GM12891 (cell line): ENCODE results near the gene MYLK.
"Not testable (repeated sequence)": the region's sequence is repeated elsewhere in the genome, so short reads cannot be mapped to it uniquely, and the experiment has no call there.

Experiments used
- DNase-seq: peaks from one replicate; pipeline ENCODE4 v3.0.0; 2011; ENCODE audit warnings: low spot score; ENCODE audit not compliant: insufficient read length
- FAIRE-seq: peaks from 2 replicates; lab custom pipeline; 2011; peaks lifted over from hg19 to GRCh38; lab: Jason Lieb, UNC
- PAX5 ChIP-seq: IDR thresholded peaks from 2 replicates; pipeline ENCODE4 v1.6.1; 2011; ENCODE audit warnings: low read length, moderate library complexity, mild to moderate bottlenecking; ENCODE audit not compliant: insufficient read depth, severe bottlenecking
- POLR2A ChIP-seq: IDR thresholded peaks from 2 replicates; pipeline ENCODE4 v1.6.1; 2011; ENCODE audit warnings: low read depth, low read length, control low read depth
- POLR2AphosphoS5 ChIP-seq: IDR thresholded peaks from 2 replicates; pipeline ENCODE4 v1.6.1; 2011; ENCODE audit warnings: low read depth, low read length, control low read depth
- POU2F2 ChIP-seq: IDR thresholded peaks from 2 replicates; pipeline ENCODE4 v1.6.1; 2011; ENCODE audit warnings: low read depth, mild to moderate bottlenecking, control low read depth, low read length, moderate library complexity
- SPI1 ChIP-seq: IDR thresholded peaks from 2 replicates; pipeline ENCODE4 v1.6.1; 2011; ENCODE audit warnings: low read depth, low read length, control low read depth
- TAF1 ChIP-seq: IDR thresholded peaks from 2 replicates; pipeline ENCODE4 v1.6.1; 2011; ENCODE audit warnings: low read depth, low read length, control low read depth

Gene MYLK

DNA sequence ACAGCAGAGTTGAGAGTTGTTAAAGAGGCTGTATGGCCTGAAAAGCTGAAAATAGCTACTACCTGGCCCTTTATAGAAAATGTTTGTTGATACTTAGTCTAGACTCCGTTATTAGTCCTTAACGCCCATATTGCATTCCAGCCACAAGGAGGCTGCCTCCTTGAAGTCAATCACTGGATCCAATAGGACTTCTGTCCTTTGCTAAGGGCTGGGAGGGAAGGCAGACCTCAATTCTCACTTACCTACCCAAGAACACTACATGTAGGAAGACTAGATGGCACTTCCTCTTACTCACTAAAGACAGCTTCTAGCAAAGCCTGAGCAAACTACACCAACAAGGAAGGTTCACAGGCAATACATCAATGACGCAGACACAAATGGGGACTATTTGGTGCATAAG is 159.8 kb downstream of the MYLK start:
- 0 out of 2 replicates have a peak, but pooled peaks have one; percentile 12 for TF ChIP-seq SPI1
- TF ChIP-seq PAX5, result no peak
- no peak for DNase-seq
- no peak for FAIRE-seq

DNA sequence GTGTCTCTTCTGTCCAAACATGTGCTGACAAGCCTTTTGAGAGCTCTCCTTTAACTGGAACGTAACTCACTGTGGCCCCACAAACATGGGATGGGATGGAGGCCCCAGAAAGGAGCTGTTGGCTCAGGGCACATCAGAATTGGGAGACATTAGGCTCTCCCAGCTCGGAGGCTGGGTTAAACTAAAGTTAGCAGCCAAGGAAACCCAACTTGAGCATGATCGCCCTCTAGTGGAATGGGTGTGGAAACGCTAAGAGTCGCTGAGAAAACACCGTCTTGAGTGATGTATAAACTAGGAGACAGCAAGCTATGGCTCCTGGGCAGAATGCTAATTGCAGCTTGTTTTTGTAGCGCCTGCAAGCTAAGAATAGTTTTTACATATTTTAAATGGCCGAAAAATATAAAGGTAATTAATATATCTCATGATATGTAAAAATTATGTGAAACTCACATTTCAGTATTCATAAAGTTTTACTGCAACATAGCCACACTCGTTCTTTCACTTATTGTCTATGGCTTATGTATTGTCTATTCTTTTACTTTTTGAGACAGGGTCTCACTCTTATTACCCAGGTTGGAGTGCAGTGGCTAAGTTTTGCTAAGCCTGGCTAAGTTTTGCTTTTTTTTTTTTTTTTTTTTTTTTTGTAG is 160.5 kb downstream of the MYLK start:
- peak; percentile 92 for FAIRE-seq
- peak; percentile 51 for DNase-seq
- TF ChIP-seq TAF1 (no peak), POU2F2 (no peak), SPI1 (no peak), PAX5 (no peak), POLR2AphosphoS5 (no peak), POLR2A (no peak)

DNA sequence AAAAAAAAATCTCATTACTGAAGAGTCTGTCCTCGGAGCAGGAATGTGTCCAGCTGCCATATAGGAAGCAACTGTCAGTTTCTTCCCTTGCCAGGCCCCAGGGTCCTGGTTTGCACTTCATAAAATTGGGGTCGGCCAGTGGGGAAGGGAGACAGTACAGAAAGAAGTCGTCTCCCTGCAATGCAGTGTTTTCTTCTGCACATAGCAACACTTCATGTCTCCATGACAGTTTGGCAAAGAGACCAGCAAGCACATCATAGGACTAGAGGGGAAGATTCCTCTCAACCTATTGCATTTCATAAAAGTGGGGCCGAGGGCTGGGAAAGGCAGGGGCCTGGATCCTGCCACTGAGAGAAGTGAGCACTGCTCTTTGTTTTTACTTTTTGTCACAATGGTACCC is 161.1 kb downstream of the MYLK start:
- TF ChIP-seq PAX5, result no peak
- TF ChIP-seq POLR2A, result no peak
- TF ChIP-seq POU2F2, result no peak
- no peak for TF ChIP-seq TAF1
- no peak for TF ChIP-seq POLR2AphosphoS5
- TF ChIP-seq SPI1, result no peak
- DNase-seq (no peak), FAIRE-seq (no peak)

DNA sequence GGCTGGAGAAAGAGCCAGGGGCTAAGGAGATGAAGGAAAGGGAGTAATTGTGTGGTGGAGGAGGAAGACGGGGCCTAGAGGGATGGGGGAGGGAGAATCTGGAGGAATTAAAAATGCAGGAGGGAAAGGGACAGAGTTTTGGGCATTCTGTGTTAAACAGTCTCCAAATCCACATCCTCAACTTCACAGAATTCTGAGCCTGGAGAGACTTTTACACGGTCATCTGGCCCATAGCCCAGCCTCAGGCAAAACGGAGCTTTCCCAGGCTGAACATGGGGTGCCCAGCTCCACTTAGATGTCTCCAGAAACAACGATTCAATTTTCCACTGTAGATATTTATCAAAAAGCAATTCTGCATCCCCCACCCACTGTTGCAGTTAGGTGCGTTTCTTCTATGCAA is 161.7 kb downstream of the MYLK start:
- no peak for FAIRE-seq
- no peak for TF ChIP-seq PAX5
- no peak for TF ChIP-seq POU2F2
- TF ChIP-seq POLR2A, result no peak
- TF ChIP-seq SPI1, result no peak
- DNase-seq, result no peak

DNA sequence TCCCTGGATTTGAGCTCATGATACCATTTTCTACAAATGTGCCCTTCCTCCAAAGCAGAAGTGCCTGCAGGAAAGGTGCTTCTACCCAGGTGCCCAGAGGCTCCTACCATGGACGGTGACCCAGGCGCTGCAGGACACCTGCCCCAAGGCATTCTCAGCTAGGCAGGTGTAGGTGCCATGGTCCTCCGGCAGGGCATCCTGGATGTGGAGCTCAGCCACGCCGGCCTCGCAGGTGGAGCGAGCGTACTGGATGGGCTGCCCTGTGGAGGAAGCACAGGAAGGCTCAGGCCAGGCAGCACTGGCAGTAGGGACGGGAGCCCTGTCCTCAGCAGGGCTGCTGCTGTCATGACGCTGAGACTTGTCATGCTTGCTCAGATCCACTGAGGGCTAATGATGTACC is 162.1 kb downstream of the MYLK start:
- TF ChIP-seq POU2F2 (no peak), SPI1 (no peak), TAF1 (no peak), PAX5 (no peak), POLR2A (no peak), POLR2AphosphoS5 (no peak)
- no peak for FAIRE-seq
- DNase-seq, result no peak

DNA sequence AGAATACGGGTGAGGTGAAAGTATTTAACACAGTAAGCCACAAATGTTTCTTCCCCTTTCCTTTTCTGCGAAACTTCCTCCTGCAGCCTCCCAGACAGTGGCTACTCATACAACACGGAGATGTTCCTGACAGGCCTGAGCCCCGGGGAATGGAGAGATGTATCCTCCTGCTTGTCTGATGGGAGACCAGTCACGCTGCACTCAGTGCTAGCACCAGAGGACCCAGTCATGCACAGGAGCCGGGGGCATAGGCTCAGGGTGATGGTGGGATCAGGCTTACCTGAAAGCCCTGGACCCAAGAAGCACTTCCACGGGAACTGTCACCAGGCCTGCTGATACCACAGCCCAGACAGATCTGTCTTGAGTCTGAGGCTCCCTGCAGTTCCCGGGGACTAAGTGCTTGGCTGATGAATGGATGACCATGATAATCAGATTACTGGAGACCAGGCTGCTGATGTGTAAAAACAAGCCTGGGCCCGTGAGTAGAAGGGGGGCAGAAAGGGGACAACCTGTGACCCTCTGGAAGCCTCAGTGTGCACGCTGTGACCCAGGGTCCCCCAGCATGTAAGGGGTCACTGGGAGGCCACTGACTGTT is 162.9 kb downstream of the MYLK start:
- not testable (repeated sequence) for DNase-seq, FAIRE-seq

DNA sequence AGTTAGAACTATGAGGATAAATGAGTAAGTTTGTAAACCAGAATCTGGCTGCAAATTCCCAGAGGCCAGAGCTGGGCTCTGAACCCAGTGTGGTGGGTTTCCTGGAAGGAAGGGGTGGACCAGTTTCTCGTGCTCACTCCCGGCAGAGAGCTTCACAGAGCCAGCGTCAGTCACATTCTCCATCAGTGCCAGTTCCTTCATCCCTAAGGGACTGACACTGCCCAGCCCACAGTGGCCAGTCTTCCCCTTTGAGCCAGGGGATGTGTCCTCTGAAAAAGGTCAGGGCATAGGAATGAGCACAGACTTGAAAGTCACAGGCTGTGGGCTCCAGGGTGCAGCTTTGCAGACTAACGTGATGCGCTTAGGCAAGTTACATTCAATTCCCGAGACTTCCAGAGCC is 163.5 kb downstream of the MYLK start:
- DNase-seq (no peak), FAIRE-seq (no peak)
- TF ChIP-seq PAX5, result no peak
- no peak for TF ChIP-seq TAF1
- TF ChIP-seq POLR2AphosphoS5, result no peak
- no peak for TF ChIP-seq POLR2A

DNA sequence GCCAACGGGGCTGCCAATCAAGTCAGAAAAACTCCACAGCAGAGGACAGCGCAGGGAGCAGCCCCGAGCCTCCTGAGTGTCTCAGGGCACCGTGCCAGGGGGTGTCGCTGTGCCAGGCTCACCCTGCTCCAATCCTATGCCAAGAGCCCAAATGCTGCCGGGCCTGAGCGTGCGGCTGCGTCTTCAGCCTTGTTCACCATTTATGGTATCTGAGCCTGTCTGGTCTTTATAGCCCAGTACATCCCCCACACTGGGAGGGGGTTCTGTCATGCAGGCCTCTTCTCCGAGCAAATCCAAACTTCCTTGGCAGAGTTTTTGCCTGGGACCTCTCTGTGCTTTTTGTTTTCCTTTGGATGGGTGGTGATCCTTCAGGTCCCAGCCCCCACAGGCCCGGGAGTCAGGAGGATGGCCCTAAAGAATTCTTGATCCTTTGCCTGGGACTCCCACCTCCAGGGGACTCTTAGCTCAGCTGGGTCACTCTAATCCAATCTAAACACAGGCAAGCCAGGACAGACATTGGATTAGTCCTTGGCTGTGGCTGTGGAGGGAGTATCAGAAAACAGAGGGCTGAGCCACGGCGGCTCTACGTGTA is 164.2 kb downstream of the MYLK start:
- FAIRE-seq (no peak), DNase-seq (no peak)
- TF ChIP-seq SPI1 (no peak), POLR2AphosphoS5 (no peak), POLR2A (no peak), POU2F2 (no peak), PAX5 (no peak), TAF1 (no peak)

DNA sequence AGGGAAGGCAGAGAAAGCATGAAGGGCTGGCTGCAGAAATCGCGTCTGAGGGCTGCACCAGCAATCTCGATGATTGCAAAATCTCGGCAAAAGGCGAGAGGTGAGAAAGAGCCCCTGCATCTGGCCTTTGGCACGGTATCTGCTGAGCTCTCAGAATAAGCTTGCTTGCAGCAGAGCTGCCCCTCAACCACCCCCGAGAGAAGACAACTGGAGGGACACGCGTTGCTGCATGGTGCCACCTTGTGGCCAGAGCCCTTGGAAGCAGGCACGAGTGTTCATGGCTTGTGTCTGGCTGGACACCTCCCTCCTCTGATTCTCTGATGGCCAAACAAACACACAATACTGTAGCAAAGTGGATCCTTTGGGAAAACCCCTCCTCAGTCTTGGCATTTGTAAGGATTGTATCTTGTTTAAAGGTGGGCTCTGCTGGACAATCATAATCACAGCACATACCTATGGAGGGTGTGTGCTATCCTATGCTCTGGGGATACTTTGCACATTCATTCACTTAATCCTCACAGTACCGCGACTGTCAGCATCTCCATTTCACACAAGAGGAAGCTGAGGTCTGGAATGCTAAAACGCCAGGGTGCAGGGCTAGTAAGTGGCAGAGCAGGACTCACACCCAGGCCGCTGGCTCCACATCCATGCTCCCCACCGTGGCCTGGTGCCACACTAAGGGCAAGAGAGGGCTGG is 164.9 kb downstream of the MYLK start:
- peak; percentile 93 for FAIRE-seq
- DNase-seq, result not testable (repeated sequence)

DNA sequence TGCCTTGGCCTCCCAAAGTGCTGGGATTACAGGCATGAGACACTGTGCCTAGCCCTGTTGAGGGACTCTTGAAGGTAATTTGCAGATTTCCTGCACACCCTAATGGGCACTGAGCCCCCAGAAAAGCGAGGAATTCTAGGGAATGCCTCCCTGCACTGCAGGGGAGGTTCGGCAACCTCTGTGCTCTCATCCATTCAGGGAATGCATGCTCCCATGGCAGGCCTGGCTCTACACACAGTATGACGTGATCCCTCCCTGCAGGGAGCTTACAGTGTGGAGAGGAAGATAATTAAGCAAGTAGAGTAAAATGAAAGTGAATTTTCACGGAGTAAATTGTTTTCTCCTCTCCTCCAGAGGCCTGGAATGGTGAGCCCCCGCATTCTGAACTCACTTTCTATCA is 166.0 kb downstream of the MYLK start:
- FAIRE-seq, result no peak
- DNase-seq, result no peak
- no peak for TF ChIP-seq PAX5
- no peak for TF ChIP-seq TAF1
- no peak for TF ChIP-seq SPI1
- no peak for TF ChIP-seq POLR2A
- no peak for TF ChIP-seq POU2F2
- TF ChIP-seq POLR2AphosphoS5, result no peak

DNA sequence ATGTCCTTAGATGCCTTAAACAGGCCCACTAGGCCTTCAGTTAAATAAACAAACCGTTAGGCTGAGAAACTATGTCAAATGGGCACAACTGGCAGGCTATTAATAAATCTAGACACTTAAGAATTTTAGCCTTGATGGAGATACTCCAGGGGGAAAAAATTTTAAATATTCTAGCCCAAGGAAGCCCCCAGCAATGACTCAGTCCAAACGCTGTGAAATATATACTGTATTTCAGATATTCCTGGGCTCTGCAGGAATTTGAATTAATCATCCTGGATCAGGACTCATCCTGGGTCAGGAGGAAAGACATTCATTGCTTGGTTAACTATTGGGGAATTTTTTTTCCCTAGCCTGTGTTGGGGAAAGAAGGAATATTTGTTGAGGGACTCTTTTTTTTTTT is 166.7 kb downstream of the MYLK start:
- not testable (repeated sequence) for DNase-seq, FAIRE-seq
